Omental fat pad (tissue), 4 donors: ENCODE measurements around the gene ANKRD63. TPM values are rescaled to one million over a fixed set of nuclear protein-coding genes. Genes with fewer than 3 reads are reported as not detected.

Experiments used
- ATAC-seq: fragments of 150-250 bp; one replicate; pipeline ENCODE4 v1.9.1; 2016; ENCODE audit warnings: mild to moderate bottlenecking, moderate library complexity; ENCODE audit not compliant: low FRiP score
- DNase-seq: peaks from one replicate; pipeline ENCODE4 v3.0.0-alpha.2; 2019; ENCODE audit warnings: low spot score
- total RNA-seq, 4 donors: library from RNA; depleted of rRNA; stranded (reverse); fragments of >200 nt; gene quantifications; one replicate each; pipeline ENCODE4 v1.1.0, GENCODE V29; 2016
- TF ChIP-seq, protein P1 (sequence below), 3 donors: fragments of 450-650 bp; IDR thresholded peaks; one replicate each; pipeline ENCODE4 v1.5.1; 2016 to 2017; ENCODE audit warnings: antibody characterized with exemption in 3 of 3, mild to moderate bottlenecking in 3 of 3, moderate library complexity in 2 of 3

The ANKRD63 gene
- total RNA-seq, 4 donors from 2014 or later, result not detected

DNA sequence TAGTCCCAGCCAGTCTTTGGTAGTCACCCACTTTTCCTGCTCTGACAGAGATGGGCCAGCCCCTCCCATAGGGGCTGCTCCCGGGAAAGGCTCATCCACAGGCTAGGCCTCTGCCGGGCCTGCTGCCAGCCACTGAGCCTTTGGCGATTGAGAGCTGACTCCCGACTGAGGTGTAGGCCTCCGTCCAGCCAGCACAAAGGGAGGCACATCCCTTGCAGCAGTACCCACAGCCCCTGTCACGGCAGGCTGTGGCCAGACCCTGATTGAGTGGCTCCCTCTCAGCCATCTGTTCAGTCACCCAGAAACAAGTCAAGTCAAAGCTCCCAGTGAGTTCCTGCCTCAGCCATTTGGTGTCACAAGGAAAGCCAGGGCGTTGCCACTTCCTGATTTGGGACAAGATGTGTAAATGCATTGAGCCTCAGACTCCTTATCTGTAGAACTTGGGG, 50.2 kb downstream of the ANKRD63 start:
- no peak for DNase-seq
- ATAC-seq, result no peak
- TF ChIP-seq, protein P1, sequence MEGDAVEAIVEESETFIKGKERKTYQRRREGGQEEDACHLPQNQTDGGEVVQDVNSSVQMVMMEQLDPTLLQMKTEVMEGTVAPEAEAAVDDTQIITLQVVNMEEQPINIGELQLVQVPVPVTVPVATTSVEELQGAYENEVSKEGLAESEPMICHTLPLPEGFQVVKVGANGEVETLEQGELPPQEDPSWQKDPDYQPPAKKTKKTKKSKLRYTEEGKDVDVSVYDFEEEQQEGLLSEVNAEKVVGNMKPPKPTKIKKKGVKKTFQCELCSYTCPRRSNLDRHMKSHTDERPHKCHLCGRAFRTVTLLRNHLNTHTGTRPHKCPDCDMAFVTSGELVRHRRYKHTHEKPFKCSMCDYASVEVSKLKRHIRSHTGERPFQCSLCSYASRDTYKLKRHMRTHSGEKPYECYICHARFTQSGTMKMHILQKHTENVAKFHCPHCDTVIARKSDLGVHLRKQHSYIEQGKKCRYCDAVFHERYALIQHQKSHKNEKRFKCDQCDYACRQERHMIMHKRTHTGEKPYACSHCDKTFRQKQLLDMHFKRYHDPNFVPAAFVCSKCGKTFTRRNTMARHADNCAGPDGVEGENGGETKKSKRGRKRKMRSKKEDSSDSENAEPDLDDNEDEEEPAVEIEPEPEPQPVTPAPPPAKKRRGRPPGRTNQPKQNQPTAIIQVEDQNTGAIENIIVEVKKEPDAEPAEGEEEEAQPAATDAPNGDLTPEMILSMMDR (IDR thresholded peaks at IDR 0.05), result no peak

Other genes with a start within 250 kb of the ANKRD63 start
- gene SRP14, start 243.9 kb downstream of the ANKRD63 start, total RNA-seq, result 100 to 1,000 TPM; 276 to 299 (median 286) TPM
- 1 to 10 TPM; 3.7 to 7.7 (median 5.3) TPM for gene BMF, start 174.2 kb downstream of the ANKRD63 start, total RNA-seq
- gene BUB1B, start 122.0 kb downstream of the ANKRD63 start, total RNA-seq, result 1 to 10 TPM in 2 of 4 donors, under 1 TPM in 2; 0.37 to 7.4 (median 1.5) TPM
- 1 to 10 TPM in 1 of 4 donors, under 1 TPM in 1, not detected in 2; 0.72 to 1.5 TPM for gene PAK6, start 44.0 kb downstream of the ANKRD63 start, total RNA-seq
- gene PLCB2, start 24.9 kb upstream of the ANKRD63 start, total RNA-seq, result 10 to 100 TPM; 12.0 to 35.1 (median 25.0) TPM
- gene INAFM2, start 40.6 kb upstream of the ANKRD63 start, total RNA-seq, result 10 to 100 TPM in 3 of 4 donors, 1 to 10 TPM in 1; 9.1 to 17.5 (median 12.2) TPM
- 1 to 10 TPM; 1.1 to 7.4 (median 4.5) TPM for gene CCDC9B, start 57.9 kb upstream of the ANKRD63 start, total RNA-seq
- gene PHGR1, start 68.0 kb upstream of the ANKRD63 start, total RNA-seq, result not detected
- gene DISP2, start 75.2 kb upstream of the ANKRD63 start, total RNA-seq, result 1 to 10 TPM in 1 of 4 donors, under 1 TPM in 3; under 0.01 to 1.1 (median 0.12) TPM
- 10 to 100 TPM in 2 of 4 donors, 1 to 10 TPM in 2; 5.8 to 16.0 (median 11.9) TPM for gene KNSTRN, start 99.7 kb upstream of the ANKRD63 start, total RNA-seq
- 10 to 100 TPM; 45.0 to 63.5 (median 54.2) TPM for gene IVD, start 122.7 kb upstream of the ANKRD63 start, total RNA-seq
- gene BAHD1, start 157.9 kb upstream of the ANKRD63 start, total RNA-seq, result 10 to 100 TPM in 3 of 4 donors, 1 to 10 TPM in 1; 9.7 to 17.4 (median 11.4) TPM
- 10 to 100 TPM in 3 of 4 donors, 1 to 10 TPM in 1; 6.6 to 17.8 (median 10.1) TPM for gene CHST14, start 187.9 kb upstream of the ANKRD63 start, total RNA-seq